Measurements from ENCODE around the gene AVPR1B. TPM values are rescaled to one million over a fixed set of nuclear protein-coding genes. Genes with fewer than 3 reads are reported as not detected.

AVPR1B gene
- total RNA-seq, 1 experiment from 2014 or later: not detected

- Histone ChIP-seq H3K9me3 (ENCODE audit: control insufficient read depth, low read depth, low read length) (no peaks in the 10 kb centered on the region), H3K27me3 (ENCODE audit: insufficient read depth, low read length) (no peaks in the 10 kb centered on the region), H2AFZ (ENCODE audit: low read length) (no peak overlapping the region), H2BK12ac (ENCODE audit: insufficient read length, low read depth, low read length) (no peak overlapping the region), H4K20me1 (ENCODE audit: control insufficient read depth, insufficient read depth, insufficient read length) (no peaks in the 10 kb centered on the region), H2AK5ac (ENCODE audit: insufficient read length, low read length) (no peak overlapping the region), H3K4me2 (ENCODE audit: insufficient read depth, insufficient read length, low read length) (no peak overlapping the region), H3T11ph (ENCODE audit: low read length) (no peak overlapping the region), H4K8ac (replicated peaks; ENCODE audit: insufficient read length, low read depth, low read length) (no peak overlapping the region), H2BK120ac (ENCODE audit: low read depth, low read length, poor library complexity, severe bottlenecking) (no peak overlapping the region), H3K14ac (ENCODE audit: insufficient read depth, low read length) (no peak overlapping the region), H3K27ac (ENCODE audit: insufficient read length, low read depth, low read length) (no peak overlapping the region), H3K23me2 (ENCODE audit: insufficient read length, low read depth, low read length, poor library complexity, severe bottlenecking) (no peaks in the 10 kb centered on the region), H4K5ac (ENCODE audit: insufficient read length, low read depth, low read length) (no peak overlapping the region), H4K91ac (ENCODE audit: insufficient read length, low read depth, low read length) (no peak overlapping the region), H3K4me1 (ENCODE audit: insufficient read depth, low read length) (no peaks in the 10 kb centered on the region), H3K18ac (ENCODE audit: insufficient read length, low read depth, low read length) (no peak overlapping the region), H3K79me2 (ENCODE audit: insufficient read depth, low read length) (no peaks in the 10 kb centered on the region), H3K79me1 (ENCODE audit: insufficient read depth, low read depth, low read length, poor library complexity, severe bottlenecking) (no peaks in the 10 kb centered on the region), H3K56ac (ENCODE audit: insufficient read length, low read depth, low read length) (no peak overlapping the region), H3K9ac (ENCODE audit: extremely low read depth, insufficient read length, low read length) (no peak overlapping the region), H3K4ac (ENCODE audit: low read depth, low read length) (no peak overlapping the region), H2BK5ac (ENCODE audit: insufficient read length, low read length) (no peak overlapping the region), H3K23ac (ENCODE audit: insufficient read length, low read depth, low read length) (no peak overlapping the region), H2BK15ac (ENCODE audit: low read depth, low read length) (no peak overlapping the region), H2BK20ac (ENCODE audit: low read depth, low read length, poor library complexity, severe bottlenecking) (no peak overlapping the region)
- no peaks in the 10 kb centered on the region; the same call in 1 of the 2 replicates for H3K27me3 Mint-ChIP-seq (ENCODE audit: low read depth)
- H3K27ac Mint-ChIP-seq: no peak overlapping the region
- no peaks in the 10 kb centered on the region for H3K36me3 Mint-ChIP-seq (ENCODE audit: insufficient read depth in 1 of 3, low read depth in 3 of 3)
- no peaks in the 10 kb centered on the region for H3K4me1 Mint-ChIP-seq
- DNase-seq: no peak
- H3K4me3 Mint-ChIP-seq: no peak overlapping the region
- TF ChIP-seq, protein P1, sequence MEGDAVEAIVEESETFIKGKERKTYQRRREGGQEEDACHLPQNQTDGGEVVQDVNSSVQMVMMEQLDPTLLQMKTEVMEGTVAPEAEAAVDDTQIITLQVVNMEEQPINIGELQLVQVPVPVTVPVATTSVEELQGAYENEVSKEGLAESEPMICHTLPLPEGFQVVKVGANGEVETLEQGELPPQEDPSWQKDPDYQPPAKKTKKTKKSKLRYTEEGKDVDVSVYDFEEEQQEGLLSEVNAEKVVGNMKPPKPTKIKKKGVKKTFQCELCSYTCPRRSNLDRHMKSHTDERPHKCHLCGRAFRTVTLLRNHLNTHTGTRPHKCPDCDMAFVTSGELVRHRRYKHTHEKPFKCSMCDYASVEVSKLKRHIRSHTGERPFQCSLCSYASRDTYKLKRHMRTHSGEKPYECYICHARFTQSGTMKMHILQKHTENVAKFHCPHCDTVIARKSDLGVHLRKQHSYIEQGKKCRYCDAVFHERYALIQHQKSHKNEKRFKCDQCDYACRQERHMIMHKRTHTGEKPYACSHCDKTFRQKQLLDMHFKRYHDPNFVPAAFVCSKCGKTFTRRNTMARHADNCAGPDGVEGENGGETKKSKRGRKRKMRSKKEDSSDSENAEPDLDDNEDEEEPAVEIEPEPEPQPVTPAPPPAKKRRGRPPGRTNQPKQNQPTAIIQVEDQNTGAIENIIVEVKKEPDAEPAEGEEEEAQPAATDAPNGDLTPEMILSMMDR (conservative IDR thresholded peaks at IDR 0.05): no peak
- WGBS (ENCODE audit: extremely low coverage, insufficient read length, low lambda C conversion rate): no CpG with 5 or more reads among the region's 1 CpG
- H3K9me3 Mint-ChIP-seq: no peaks in the 10 kb centered on the region
Observed at GRCh38 chr1:206100226-206100815, 16.9 kb downstream of the AVPR1B start.
